ENCODE measurements around the gene PPP1R2C. TPM values are rescaled to one million over a fixed set of nuclear protein-coding genes. Genes with fewer than 3 reads are reported as not detected.

The PPP1R2C gene
- total RNA-seq, 2 donors from 2014 or later: not detected

- Histone ChIP-seq H3K27ac (no peak overlapping the region), H3K4me3 (no peak overlapping the region), H3K36me3 (no peaks in the 10 kb centered on the region), H3K27me3 (no peaks in the 10 kb centered on the region), H3K9ac (ENCODE audit: low read depth in 2 of 2, low read length in 2 of 2) (no peak overlapping the region), H3K4me1 (no peaks in the 10 kb centered on the region), H3K9me3 (no peaks in the 10 kb centered on the region)
- TF ChIP-seq, protein P1, sequence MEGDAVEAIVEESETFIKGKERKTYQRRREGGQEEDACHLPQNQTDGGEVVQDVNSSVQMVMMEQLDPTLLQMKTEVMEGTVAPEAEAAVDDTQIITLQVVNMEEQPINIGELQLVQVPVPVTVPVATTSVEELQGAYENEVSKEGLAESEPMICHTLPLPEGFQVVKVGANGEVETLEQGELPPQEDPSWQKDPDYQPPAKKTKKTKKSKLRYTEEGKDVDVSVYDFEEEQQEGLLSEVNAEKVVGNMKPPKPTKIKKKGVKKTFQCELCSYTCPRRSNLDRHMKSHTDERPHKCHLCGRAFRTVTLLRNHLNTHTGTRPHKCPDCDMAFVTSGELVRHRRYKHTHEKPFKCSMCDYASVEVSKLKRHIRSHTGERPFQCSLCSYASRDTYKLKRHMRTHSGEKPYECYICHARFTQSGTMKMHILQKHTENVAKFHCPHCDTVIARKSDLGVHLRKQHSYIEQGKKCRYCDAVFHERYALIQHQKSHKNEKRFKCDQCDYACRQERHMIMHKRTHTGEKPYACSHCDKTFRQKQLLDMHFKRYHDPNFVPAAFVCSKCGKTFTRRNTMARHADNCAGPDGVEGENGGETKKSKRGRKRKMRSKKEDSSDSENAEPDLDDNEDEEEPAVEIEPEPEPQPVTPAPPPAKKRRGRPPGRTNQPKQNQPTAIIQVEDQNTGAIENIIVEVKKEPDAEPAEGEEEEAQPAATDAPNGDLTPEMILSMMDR (IDR thresholded peaks at IDR 0.05): no peak
- DNase-seq: no peak
- intact Hi-C loops (cut with DNase I): no loop called here
Observed at GRCh38 chrX:42818151-42818921, 40.4 kb upstream of the PPP1R2C start.

- Histone ChIP-seq H3K4me3 (no peak overlapping the region), H3K9me3 (no peaks in the 10 kb centered on the region), H3K27me3 (no peaks in the 10 kb centered on the region), H3K27ac (no peak overlapping the region), H3K4me1 (no peaks in the 10 kb centered on the region), H3K36me3 (no peaks in the 10 kb centered on the region), H3K9ac (ENCODE audit: low read depth in 2 of 2, low read length in 2 of 2) (no peak overlapping the region)
- intact Hi-C loops (cut with DNase I): no loop called here
- no peak for DNase-seq
- TF ChIP-seq, protein P1 (IDR thresholded peaks at IDR 0.05): no peak
Observed at GRCh38 chrX:42809569-42809968, 31.6 kb upstream of the PPP1R2C start.

DNA sequence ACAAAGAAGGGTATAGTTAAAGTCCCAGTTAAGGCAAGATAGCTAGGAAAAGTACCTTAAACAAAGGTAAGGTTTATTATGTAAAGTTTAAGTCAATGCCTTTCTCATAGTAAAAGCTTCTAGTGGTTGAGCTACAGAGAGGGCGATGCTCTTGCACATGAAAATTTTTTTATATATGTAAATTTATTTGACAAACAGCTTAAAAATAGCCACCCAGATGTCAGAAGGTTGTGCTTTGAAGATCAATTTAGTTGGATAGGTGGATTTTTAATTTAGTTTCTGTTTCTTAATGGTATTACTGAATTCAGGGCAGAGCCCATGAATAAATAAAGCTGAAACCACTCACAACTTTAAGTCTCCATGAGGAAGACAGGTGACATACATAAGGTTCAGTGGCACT, 29.4 kb upstream of the PPP1R2C start:
- Histone ChIP-seq H3K4me3 (no peak overlapping the region), H3K27me3 (no peaks in the 10 kb centered on the region), H3K9me3 (no peaks in the 10 kb centered on the region), H3K36me3 (no peaks in the 10 kb centered on the region), H3K9ac (ENCODE audit: low read depth in 2 of 2, low read length in 2 of 2) (no peak overlapping the region), H3K4me1 (no peaks in the 10 kb centered on the region), H3K27ac (no peak overlapping the region)
- intact Hi-C loops (cut with DNase I): no loop called here
- DNase-seq: no peak
- TF ChIP-seq, protein P1 (IDR thresholded peaks at IDR 0.05): no peak

- no peaks in the 10 kb centered on the region for H3K36me3 ChIP-seq
- intact Hi-C loops (cut with DNase I): no loop called here
- H3K27me3 ChIP-seq: no peaks in the 10 kb centered on the region
- TF ChIP-seq, protein P1 (IDR thresholded peaks at IDR 0.05): no peak
- no peak overlapping the region for H3K9ac ChIP-seq (ENCODE audit: low read depth in 2 of 2, low read length in 2 of 2)
- H3K9me3 ChIP-seq: no peaks in the 10 kb centered on the region
- H3K4me1 ChIP-seq: no peaks in the 10 kb centered on the region
- no peak overlapping the region for H3K4me3 ChIP-seq
- DNase-seq: no peak
- H3K27ac ChIP-seq: no peak overlapping the region
Observed at GRCh38 chrX:42804524-42804923, 26.6 kb upstream of the PPP1R2C start.

DNA sequence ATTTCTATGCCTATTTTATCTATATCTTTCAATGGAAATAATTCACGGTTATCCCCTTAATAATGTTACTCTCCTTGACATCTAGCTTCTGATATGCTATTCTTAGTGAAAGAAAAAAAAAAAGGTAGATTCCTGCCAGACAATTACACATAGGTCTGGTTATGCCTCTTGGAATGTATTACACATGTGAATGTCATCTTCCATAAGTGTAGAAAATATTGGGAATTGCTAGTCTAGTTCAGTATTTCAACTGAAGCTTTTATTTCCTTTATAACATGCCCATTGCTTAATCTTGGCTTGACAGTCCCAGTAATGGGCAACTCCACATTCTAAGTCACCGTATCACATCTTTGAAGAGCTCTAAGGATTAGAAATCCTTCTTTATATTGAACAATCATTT, 25.4 kb upstream of the PPP1R2C start:
- Histone ChIP-seq H3K4me3 (no peak overlapping the region), H3K9me3 (no peaks in the 10 kb centered on the region), H3K4me1 (no peaks in the 10 kb centered on the region), H3K27ac (no peak overlapping the region), H3K27me3 (no peaks in the 10 kb centered on the region), H3K36me3 (no peaks in the 10 kb centered on the region), H3K9ac (ENCODE audit: low read depth in 2 of 2, low read length in 2 of 2) (no peak overlapping the region)
- intact Hi-C loops (cut with DNase I): no loop called here
- TF ChIP-seq, protein P1 (IDR thresholded peaks at IDR 0.05): no peak
- no peak for DNase-seq

Measured in colonic mucosa (tissue), 4 donors.